ELR (cell line): Measurements from ENCODE around the gene FMO3.

ENCODE experiments used
- DNase-seq: peaks from one replicate; pipeline ENCODE4 v3.0.0-alpha.2; 2015; ENCODE audit warnings: low read depth

The FMO3 gene

DNA sequence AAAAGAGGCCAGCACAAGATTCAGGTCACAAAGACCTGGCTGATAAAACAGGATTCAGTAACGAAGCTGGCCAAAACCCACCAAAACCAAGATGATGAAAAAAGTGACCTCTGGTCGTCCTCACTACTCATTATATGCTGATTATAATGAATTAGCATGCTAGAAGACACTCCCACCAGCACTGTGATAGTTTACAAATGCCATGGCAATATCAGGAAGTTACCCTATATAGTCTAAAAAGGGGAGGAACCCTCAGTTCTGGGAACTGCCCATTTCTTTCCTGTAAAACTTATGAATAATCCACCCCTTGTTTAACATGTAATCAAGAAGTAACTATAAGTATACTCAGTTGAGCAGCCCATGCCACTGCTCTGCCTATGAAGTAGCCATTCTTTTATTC lies 68.4 kb downstream of the FMO3 start:
- no peak for DNase-seq

GRCh38 chr1:171160211-171160610 lies 69.5 kb downstream of the FMO3 start:
- no peak for DNase-seq

- DNase-seq, result no peak
These were observed 70.1 kb downstream of the FMO3 start for GRCh38 chr1:171160639-171161354.

- DNase-seq, result no peak
These were observed 70.7 kb downstream of the FMO3 start for GRCh38 chr1:171161431-171161830.

DNA sequence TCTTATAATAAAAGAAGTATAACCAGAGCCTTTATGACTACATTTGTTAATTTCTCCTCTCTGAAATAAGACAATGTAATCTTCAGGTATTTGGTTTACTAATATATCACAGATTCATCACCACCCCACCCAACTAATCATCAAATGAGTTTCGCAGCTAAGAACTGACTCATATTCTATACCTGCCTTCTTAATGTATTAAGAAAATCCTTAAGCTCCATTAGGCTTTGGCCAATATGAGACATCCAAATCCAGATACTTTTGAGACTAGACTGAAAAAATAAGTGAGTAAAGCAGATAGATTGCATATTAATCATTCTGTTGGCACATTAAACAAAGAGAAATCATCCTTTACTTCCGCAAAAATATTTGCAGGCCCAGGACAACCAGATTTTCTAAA lies 75.7 kb downstream of the FMO3 start:
- DNase-seq, result no peak
